Measurements from ENCODE around the gene ATP8B1.

Gene ATP8B1

GRCh38 chr18:57791192-57791591, 11.9 kb downstream of the ATP8B1 start:
- no peak for DNase-seq

GRCh38 chr18:57790316-57790715, 12.8 kb downstream of the ATP8B1 start:
- no peak for DNase-seq

GRCh38 chr18:57789759-57790158, 13.4 kb downstream of the ATP8B1 start:
- DNase-seq = no peak

GRCh38 chr18:57789090-57789489, 14.0 kb downstream of the ATP8B1 start:
- no peak for DNase-seq

- DNase-seq = no peak
Measured at GRCh38 chr18:57787068-57787685, 15.9 kb downstream of the ATP8B1 start.

- DNase-seq = no peak
Measured at GRCh38 chr18:57785751-57786437, 17.2 kb downstream of the ATP8B1 start.

- no peak for DNase-seq
Measured at GRCh38 chr18:57784801-57785114, 18.4 kb downstream of the ATP8B1 start.

- DNase-seq = no peak
Measured at GRCh38 chr18:57784034-57784800, 18.9 kb downstream of the ATP8B1 start.

- DNase-seq = no peak
Measured at GRCh38 chr18:57782049-57782448, 21.1 kb downstream of the ATP8B1 start.

- no peak for DNase-seq
Measured at GRCh38 chr18:57780706-57781347, 22.3 kb downstream of the ATP8B1 start.

GRCh38 chr18:57780318-57780705, 22.8 kb downstream of the ATP8B1 start:
- no peak for DNase-seq

GRCh38 chr18:57776767-57777166, 26.3 kb downstream of the ATP8B1 start:
- no peak for DNase-seq

GRCh38 chr18:57776354-57776753, 26.8 kb downstream of the ATP8B1 start:
- DNase-seq = peak; percentile 20

GRCh38 chr18:57775937-57776336, 27.2 kb downstream of the ATP8B1 start:
- DNase-seq = no peak

GRCh38 chr18:57772387-57772799, 30.7 kb downstream of the ATP8B1 start:
- DNase-seq = no peak

- no peak for DNase-seq
Measured at GRCh38 chr18:57771626-57772025, 31.5 kb downstream of the ATP8B1 start.

- DNase-seq = no peak
Measured at GRCh38 chr18:57771193-57771592, 31.9 kb downstream of the ATP8B1 start.

GRCh38 chr18:57768537-57769326, 34.4 kb downstream of the ATP8B1 start:
- no peak for DNase-seq

GRCh38 chr18:57767259-57768050, 35.7 kb downstream of the ATP8B1 start:
- no peak for DNase-seq

GRCh38 chr18:57764995-57765394, 38.1 kb downstream of the ATP8B1 start:
- no peak for DNase-seq

GRCh38 chr18:57764087-57764486, 39.0 kb downstream of the ATP8B1 start:
- DNase-seq = no peak

- no peak for DNase-seq
Measured at GRCh38 chr18:57762686-57763085, 40.4 kb downstream of the ATP8B1 start.

All from activated CD8-positive, alpha-beta memory T cell treated with anti-CD3 and anti-CD28 coated beads, Interleukin-2, amount 50 U/mL, for 4 hours (primary cell).